ENCODE results near the gene PPFIBP2.

The PPFIBP2 gene

DNA sequence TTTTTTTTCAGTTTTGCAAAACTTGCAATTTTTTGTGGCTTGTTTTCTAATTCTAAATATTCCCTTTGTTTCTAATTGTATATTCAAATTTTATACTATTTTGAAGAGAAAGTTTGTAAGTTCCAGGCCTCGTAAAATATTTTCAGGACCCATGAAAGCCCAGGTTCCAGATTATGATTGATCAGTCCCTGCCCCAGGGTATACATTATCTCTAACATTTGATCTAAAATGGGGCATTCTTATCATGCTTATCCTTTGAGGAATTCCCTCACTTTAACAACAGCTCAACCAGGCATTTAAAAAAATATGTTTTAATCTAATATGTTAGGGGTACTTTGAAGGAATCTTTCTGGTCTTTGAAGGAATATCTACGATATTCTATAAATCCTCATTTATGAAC lies 133.1 kb downstream of the PPFIBP2 start (continued):
- TF ChIP-seq ZBTB6 (tag by site-specific recombination; IDR thresholded peaks at IDR 0.05) (no peak), ZNF19 (tag by site-specific recombination; IDR thresholded peaks at IDR 0.05; ENCODE audit: low read depth) (no peak), ZNF660 (tag by site-specific recombination; IDR thresholded peaks at IDR 0.05) (no peak)

DNA sequence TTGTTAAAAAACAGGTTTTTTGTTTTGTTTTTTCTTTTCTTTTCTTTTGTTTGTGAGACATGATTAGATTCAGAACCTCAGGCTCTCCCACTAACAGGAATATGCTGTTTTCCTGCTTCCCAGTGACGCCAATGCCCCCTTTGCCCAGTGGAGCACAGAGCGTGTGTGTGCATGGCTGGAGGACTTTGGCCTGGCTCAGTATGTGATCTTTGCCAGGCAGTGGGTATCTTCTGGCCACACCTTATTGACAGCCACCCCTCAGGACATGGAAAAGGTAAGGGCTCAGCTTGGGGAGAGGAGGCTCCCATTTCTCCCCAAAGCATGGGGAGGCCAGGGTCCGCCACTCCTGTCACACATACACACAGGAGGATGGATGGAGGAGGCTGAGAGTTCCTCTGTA lies 134.5 kb downstream of the PPFIBP2 start:
- CTCF ChIA-PET: interaction anchor here (0.6 kb wide), 1 partner anchor 77 kb away, joined by 3 read pairs; no protein-coding TSS in a partner anchor
- no peak for TF ChIP-seq ZNF416 (tag by site-specific recombination; IDR thresholded peaks at IDR 0.05)
- no peak for TF ChIP-seq ZNF37A (tag by site-specific recombination; IDR thresholded peaks at IDR 0.05)
- TF ChIP-seq ZNF311 (tag by site-specific recombination; IDR thresholded peaks at IDR 0.05; ENCODE audit: borderline replicate concordance): no peak
- no peak for TF ChIP-seq ZNF175 (tag by site-specific recombination; IDR thresholded peaks at IDR 0.05)
- TF ChIP-seq ZNF510 (tag by site-specific recombination; IDR thresholded peaks at IDR 0.05; ENCODE audit: insufficient replicate concordance): no peak
- no peak for TF ChIP-seq ZNF362 (tag by site-specific recombination; IDR thresholded peaks at IDR 0.05)
- no peak for TF ChIP-seq ZNF239 (tag by site-specific recombination; IDR thresholded peaks at IDR 0.05)
- no peak for TF ChIP-seq ZNF621 (tag by site-specific recombination; IDR thresholded peaks at IDR 0.05)
- no peak for TF ChIP-seq GLIS1 (tag by site-specific recombination; IDR thresholded peaks at IDR 0.05)
- TF ChIP-seq ZNF2 (tag by site-specific recombination; IDR thresholded peaks at IDR 0.05): no peak
- TF ChIP-seq, protein P1, sequence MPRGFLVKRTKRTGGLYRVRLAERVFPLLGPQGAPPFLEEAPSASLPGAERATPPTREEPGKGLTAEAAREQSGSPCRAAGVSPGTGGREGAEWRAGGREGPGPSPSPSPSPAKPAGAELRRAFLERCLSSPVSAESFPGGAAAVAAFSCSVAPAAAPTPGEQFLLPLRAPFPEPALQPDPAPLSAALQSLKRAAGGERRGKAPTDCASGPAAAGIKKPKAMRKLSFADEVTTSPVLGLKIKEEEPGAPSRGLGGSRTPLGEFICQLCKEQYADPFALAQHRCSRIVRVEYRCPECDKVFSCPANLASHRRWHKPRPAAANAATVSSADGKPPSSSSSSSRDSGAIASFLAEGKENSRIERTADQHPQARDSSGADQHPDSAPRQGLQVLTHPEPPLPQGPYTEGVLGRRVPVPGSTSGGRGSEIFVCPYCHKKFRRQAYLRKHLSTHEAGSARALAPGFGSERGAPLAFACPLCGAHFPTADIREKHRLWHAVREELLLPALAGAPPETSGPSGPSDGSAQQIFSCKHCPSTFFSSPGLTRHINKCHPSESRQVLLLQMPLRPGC (tag by site-specific recombination; IDR thresholded peaks at IDR 0.05): no peak
- no peak for TF ChIP-seq ZNF654 (tag by site-specific recombination; IDR thresholded peaks at IDR 0.05; ENCODE audit: low read depth)
- no peak for TF ChIP-seq ZNF266 (tag by site-specific recombination; IDR thresholded peaks at IDR 0.05; ENCODE audit: low read depth)
- H3K9me3 ChIP-seq (ENCODE audit: control insufficient read depth, insufficient read depth, low read depth, low read length): no peaks in the 10 kb centered on the region
- no peak overlapping the region for H3K4me3 ChIP-seq (ENCODE audit: low read depth, low read length)
- H3K27ac ChIP-seq (ENCODE audit: extremely low read depth, low read depth, low read length): no peak overlapping the region
- no peaks in the 10 kb centered on the region for H3K4me1 ChIP-seq (ENCODE audit: control insufficient read depth, insufficient read depth, low read length)
- H3K36me3 ChIP-seq (ENCODE audit: control insufficient read depth in 2 of 2, insufficient read depth in 1 of 2, low read length in 2 of 2): peaks cover 0 to 57% of the 10 kb centered on the region in 2 experiments; a peak in 1 of 3 replicates
- POLR2A ChIA-PET: no interaction called here

GRCh38 chr11:7651140-7651551 lies 137.3 kb downstream of the PPFIBP2 start:
- no peak overlapping the region for H3K4me3 ChIP-seq (ENCODE audit: low read depth, low read length)
- H3K36me3 ChIP-seq (ENCODE audit: control insufficient read depth in 2 of 2, insufficient read depth in 1 of 2, low read length in 2 of 2): peaks cover 0 to 74% of the 10 kb centered on the region in 2 experiments; a peak in 1 of 3 replicates
- no peak overlapping the region for H3K27ac ChIP-seq (ENCODE audit: extremely low read depth, low read depth, low read length)
- ChIA-PET CTCF (interaction anchor here (0.7 to 1.5 kb wide), 3 partner anchors 11 to 80 kb away, joined by 3 to 7 read pairs (median 6); no protein-coding TSS in a partner anchor), POLR2A (no interaction called here)
- no peaks in the 10 kb centered on the region for H3K9me3 ChIP-seq (ENCODE audit: control insufficient read depth, insufficient read depth, low read depth, low read length)
- H3K4me1 ChIP-seq (ENCODE audit: control insufficient read depth, insufficient read depth, low read length): no peaks in the 10 kb centered on the region
- TF ChIP-seq, protein P2, sequence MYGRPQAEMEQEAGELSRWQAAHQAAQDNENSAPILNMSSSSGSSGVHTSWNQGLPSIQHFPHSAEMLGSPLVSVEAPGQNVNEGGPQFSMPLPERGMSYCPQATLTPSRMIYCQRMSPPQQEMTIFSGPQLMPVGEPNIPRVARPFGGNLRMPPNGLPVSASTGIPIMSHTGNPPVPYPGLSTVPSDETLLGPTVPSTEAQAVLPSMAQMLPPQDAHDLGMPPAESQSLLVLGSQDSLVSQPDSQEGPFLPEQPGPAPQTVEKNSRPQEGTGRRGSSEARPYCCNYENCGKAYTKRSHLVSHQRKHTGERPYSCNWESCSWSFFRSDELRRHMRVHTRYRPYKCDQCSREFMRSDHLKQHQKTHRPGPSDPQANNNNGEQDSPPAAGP (tag by site-specific recombination; IDR thresholded peaks at IDR 0.05): no peak
- TF ChIP-seq GLIS2 (tag by site-specific recombination; IDR thresholded peaks at IDR 0.05) (no peak), ZNF16 (tag by site-specific recombination; IDR thresholded peaks at IDR 0.05; ENCODE audit: low read depth) (no peak), PRDM1 (tag by site-specific recombination; IDR thresholded peaks at IDR 0.05) (no peak), TRIM28 (IDR thresholded peaks at IDR 0.05; ENCODE audit: borderline replicate concordance, low read length) (no peak), IKZF3 (tag by site-specific recombination; IDR thresholded peaks at IDR 0.05) (no peak), ZNF133 (tag by site-specific recombination; IDR thresholded peaks at IDR 0.05) (no peak), ZNF518A (tag by site-specific recombination; conservative IDR thresholded peaks at IDR 0.05; ENCODE audit: low read depth) (no peak), ZIC2 (tag by site-specific recombination; IDR thresholded peaks at IDR 0.05) (no peak), ZNF174 (tag by site-specific recombination; IDR thresholded peaks at IDR 0.05) (no peak)

Data from HEK293 (cell line).